Hypothalamus (tissue), 51 donors: ENCODE measurements around the gene CD276.
A peak's percentile ranks its signal among the peaks of the same experiment; 100 is the strongest.
"Not testable (repeated sequence)": the region's sequence is repeated elsewhere in the genome, so short reads cannot be mapped to it uniquely, and the experiment has no call there.

Source experiments
- DNase-seq, 51 donors: peaks; one replicate each; lab custom pipeline; 2025; lab: John Stamatoyannopoulos, UW

CD276 gene

DNA sequence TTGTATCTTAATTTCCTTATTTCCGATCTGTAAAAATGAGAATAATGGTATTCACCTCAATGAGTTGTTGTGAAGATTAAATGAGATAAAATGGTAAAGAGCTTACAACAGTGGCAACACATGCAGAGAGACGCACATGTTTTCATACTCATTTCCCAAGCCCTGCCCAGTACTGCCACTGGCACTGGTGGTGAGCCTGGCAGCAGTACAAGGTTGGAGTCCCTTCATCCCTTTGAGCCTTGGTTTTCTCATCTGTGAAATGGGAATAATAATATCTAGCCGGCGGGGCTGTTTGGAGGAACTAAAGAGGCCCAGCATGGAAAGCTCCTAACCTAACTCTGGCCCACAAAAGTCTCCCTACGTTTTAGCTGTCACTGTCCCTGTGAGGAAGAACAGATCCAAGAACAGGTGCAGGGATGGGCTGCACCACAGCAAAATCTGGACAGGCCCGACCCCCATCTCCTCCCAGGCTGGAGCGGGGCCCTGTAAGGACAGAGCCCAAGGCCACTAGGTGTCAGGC is 866 bp upstream of the CD276 start:
- no peak for DNase-seq

DNA sequence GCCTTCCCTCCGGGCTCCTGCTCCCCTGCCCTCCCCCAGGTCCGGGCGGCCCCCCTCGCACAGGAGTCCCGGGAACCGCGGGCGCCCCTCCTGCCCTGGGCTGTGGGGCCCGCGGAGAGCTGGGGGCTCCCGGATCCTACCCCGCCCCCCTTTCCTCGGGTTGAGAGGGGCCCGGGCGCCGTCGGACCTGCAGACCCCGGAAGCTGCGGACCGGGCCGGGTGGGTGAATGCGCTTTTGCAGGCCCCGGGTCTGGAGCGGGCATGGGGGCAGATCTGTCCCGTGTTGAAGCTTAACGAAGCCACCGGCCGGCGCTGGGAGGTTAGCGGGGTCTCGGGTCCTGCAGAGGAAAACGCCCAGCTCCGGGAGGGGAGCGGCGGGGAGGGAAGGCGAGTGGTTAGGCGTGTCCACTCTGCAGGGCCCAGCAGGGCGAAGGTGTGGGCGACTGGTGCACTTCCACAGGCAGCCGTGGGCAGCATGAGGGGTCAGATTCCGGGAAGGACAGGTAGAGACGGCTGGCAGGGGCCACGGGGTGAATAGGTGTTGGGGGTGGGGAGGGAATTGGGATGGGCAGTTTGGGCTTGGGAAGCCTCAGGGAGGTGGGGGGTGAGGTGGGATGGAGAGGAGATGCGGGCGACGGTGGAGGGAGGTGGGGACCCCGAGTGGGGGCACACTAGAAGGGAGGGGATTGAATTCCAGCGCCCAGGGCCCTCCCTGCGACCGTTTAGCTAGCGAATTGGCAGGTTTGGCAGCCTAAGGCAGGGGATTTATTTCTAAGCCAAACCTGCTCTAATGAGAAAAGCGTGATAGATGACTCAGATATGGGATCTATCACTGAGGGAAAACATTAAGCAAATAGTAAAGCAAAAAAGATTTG is 635 bp downstream of the CD276 start:
- DNase-seq: peak in 3 of 51 donors; percentile 12 to 58 (median 51)

GRCh38 chr15:73685981-73686380 is 1.8 kb downstream of the CD276 start:
- DNase-seq: no peak

GRCh38 chr15:73686781-73687256 is 2.6 kb downstream of the CD276 start:
- DNase-seq: peak in 1 of 51 donors; percentile 11

DNA sequence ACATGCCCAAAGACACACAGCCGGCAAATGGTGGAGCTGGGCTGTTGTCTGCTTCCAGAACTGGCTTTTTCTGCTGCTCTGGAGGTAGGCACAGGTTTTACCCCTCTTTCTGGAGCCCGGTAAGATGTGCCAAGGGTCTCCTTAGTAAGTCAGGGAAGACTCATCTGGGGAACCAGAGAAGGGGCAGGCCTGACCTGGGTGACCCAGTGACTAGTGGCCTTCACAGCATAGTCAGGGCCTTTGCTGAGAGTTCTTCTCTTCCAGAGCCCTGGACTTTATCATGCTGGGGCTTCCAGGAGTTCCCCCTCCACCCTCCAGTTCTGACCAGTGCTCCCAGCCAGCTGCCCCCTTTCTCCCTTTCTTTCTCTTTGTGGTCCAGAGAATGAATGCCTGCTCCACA is 3.2 kb downstream of the CD276 start:
- no peak for DNase-seq

- no peak for DNase-seq
Measured at GRCh38 chr15:73688455-73688854, 4.3 kb downstream of the CD276 start.

- peak in 12 of 51 donors; percentile 5 to 56 (median 20) for DNase-seq
Measured at GRCh38 chr15:73691396-73691795, 7.2 kb downstream of the CD276 start.

DNA sequence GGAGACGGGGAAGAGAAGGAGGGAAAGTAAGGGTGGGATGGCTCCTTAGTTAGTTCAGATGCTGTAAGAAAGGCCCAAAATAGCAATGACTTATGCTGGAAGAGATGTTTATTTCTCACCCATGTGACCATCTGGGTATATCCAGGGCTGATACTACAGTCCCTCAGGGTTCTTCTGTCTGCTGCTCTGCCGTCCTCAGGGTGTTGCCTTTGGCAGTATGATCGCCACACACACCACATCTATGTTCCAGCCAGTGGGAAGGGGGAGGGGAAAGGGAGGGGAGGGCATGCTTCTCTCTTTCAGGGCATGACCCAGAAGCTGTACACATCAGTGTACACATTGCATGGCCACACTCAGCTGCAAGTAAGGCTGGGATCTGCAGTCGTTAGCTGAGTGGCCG is 10.2 kb downstream of the CD276 start:
- DNase-seq: no peak

GRCh38 chr15:73695773-73696640 is 11.8 kb downstream of the CD276 start:
- no peak for DNase-seq

- DNase-seq: no peak
Measured at GRCh38 chr15:73696641-73697001, 12.4 kb downstream of the CD276 start.

DNA sequence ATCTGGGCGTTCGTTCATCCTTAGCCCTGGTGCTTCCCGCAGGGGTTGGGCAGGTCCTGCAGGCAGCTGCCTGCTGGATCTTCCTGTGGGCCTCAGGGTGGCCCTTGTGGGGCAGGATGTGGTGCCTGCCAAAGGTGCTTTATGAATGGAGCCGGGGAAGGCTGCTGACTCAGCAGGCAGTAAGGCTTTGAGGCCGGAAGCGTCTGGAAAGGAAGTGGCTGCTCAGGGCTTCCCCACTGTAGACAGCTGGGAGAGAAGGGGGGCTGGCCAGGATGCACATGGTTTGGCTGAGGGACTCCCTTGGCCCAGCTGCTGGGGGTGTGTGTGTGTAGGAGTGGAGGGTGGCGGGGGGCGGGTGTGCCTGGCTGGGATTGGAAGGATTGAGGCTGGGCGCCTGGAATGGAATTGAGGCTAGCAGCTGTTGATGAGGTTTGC is 12.9 kb downstream of the CD276 start:
- DNase-seq: peak in 46 of 51 donors; percentile 14 to 78 (median 58)

DNA sequence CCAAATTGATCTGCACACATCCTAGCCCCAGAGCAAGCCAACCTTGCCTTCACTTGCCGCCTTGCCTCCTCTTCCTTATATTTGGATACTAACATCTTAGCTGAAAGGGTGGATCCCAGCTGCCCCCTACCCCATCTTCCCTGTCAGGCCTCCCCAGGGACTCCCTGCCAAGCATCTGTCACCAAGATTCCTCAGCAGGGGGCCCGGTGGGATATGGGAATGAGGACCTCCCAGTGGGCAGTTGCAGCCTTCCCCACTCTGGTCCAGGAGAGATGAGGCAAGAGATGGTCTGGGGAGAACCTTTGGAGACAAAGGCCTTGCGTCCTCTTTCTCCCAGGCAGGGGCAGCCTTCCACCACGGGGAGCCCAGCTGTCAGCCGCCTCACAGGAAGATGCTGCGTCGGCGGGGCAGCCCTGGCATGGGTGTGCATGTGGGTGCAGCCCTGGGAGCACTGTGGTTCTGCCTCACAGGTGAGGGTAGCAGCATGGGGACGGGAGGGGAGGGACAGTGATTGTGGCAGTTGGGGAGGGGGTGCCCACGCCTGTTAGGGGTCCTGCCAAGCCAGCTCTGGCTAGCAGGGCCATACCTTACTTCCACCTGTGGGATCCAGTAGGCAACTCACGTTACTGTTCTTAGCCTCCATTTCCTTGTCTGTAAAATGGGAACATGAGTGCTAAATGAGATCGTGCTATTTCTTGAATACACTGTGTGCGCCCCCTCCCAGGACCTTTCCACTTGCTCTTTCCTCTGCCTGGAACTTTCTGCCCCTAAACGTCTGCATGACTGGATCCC is 15.3 kb downstream of the CD276 start:
- DNase-seq: no peak

GRCh38 chr15:73700041-73700842 is 16.1 kb downstream of the CD276 start:
- peak in 46 of 51 donors; percentile 10 to 84 (median 54) for DNase-seq

GRCh38 chr15:73702311-73703239 is 18.4 kb downstream of the CD276 start:
- not testable (repeated sequence) for DNase-seq

- not testable (repeated sequence) for DNase-seq
Measured at GRCh38 chr15:73703601-73704000, 19.4 kb downstream of the CD276 start.

- DNase-seq: not testable (repeated sequence)
Measured at GRCh38 chr15:73704142-73704868, 20.1 kb downstream of the CD276 start.

DNA sequence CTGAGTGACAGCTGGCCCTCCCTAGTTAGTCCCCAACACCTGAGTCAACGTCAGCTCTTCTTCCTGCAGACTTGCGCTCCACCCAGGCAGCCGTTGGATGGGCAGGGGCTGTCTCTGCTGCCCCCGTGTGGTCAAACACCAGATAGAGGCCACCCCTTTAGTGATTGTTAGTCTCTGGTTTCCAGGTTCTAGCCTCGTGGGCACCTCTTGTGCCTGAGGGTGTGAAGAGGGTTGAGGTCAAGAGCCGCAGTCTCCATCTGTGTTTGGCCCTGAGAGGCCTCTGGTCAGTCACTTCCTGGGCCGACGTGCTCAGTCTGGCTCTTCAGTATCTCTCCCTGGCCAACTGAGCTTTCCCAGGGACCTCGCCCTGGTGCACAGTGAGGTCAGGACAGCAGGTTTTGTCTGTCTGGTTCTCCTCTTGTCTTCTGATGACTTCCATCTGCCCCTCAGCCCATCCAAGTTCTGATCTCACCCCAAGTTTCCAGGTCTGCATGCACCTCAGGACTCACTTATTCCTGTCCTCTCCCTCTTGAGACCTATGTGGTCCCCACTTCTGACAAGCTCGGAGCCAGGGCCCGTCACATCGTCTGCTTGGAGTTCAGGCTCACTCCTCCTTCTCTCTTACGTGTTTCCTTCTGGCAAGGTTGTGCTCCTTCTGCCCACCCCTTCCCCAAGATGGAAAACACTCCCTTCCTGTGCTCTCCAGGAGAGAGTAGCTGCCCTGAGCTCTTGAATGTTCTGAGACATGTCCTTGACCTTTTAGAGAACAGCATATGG is 20.9 kb downstream of the CD276 start:
- DNase-seq: peak in 24 of 51 donors; percentile 2 to 55 (median 28)
